Activated CD4-positive, alpha-beta T cell treated with anti-CD3 and anti-CD28 coated beads, Interleukin-10, Interleukin-2, amounts not matched to agents 100 ng/mL and 50 ng/mL, durations not matched to agents 16 hours and 8 hours (primary cell): ENCODE data around the gene CPSF7.

Source experiments
- DNase-seq: peaks from one replicate; pipeline ENCODE4 v3.0.0-alpha.2; 2020

Gene CPSF7

DNA sequence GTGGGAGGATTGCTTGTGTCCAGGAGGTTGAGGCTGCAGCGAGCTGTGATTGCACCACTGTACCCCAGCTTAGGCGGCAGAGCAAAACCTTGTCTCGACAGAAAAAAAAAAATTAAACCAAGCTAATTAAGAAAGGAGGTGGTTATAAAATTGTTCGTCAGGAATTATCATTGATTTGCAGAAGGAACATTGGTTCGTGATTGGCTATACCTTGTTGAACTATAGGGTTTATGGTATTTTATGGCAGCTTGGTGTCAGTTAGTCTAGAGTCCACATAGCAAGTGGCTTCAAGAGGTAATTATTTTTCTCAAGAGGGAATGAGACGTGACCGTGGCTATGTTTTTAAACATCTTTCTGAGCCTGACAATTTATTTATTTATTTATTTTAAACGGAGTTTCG is 48.9 kb downstream of the CPSF7 start:
- DNase-seq = no peak

DNA sequence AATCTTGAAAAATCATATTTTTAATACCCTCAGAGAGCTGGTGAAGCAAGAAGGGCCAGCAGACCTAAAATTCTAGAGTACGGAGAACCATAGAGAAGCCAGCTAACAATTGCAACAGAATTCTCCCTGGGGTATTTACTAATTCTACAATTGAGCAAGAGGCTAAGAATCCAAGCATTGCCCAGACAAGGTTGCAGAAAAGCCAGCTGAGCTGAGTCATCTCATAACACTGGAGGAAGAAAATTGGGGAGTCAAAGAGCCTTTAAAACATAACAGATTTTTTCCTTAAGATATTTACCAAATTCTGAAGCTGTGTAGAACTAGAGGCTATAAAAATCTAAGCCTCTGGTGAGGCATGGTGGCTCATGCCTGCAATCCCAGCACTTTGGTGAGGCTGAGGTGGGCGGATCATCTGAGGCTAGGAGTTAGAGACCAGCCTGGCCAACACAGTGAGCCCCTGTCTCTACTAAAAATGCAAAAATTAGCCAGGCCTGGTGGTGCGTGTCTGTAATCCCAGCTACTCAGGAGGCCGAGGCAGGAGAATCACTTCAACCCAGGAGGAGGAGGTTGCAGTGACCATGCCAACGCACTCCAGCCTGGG is 51.0 kb downstream of the CPSF7 start:
- no peak for DNase-seq

- no peak for DNase-seq
Measured at GRCh38 chr11:61377461-61378160, 52.2 kb downstream of the CPSF7 start.

GRCh38 chr11:61375761-61376108 is 54.0 kb downstream of the CPSF7 start:
- no peak for DNase-seq

- DNase-seq = no peak
Measured at GRCh38 chr11:61372659-61373420, 56.9 kb downstream of the CPSF7 start.

DNA sequence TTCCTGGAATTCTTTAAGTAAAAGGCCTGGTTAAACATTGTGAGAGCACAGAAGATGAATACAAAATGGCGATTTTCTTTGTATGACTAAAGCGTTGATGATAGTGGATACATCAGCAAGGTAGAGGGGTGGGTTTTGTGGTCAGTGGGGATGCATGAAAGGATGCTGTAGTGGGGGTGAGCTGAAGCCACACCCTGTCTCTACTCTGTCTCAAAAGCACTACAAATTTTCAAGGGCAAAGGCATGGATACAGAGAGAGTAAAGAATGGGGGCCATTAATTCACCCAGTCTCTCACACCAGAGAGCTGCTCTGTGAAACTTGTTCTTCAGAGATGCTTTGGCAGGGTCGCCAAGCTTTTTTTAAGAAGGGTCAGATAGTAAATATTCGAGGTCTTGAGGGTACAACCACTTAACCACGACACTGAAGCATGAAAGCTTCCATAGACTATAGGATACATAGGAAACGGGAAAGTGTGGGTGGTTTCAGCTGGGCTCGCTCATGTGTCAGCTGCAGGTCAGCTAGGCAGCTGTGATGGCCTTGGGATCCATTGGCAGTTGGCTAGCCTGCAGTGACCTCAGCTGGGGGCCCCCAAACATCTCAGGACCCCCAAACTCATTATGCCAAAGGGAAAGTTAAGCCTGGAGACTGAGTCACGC is 59.3 kb downstream of the CPSF7 start:
- DNase-seq = no peak

DNA sequence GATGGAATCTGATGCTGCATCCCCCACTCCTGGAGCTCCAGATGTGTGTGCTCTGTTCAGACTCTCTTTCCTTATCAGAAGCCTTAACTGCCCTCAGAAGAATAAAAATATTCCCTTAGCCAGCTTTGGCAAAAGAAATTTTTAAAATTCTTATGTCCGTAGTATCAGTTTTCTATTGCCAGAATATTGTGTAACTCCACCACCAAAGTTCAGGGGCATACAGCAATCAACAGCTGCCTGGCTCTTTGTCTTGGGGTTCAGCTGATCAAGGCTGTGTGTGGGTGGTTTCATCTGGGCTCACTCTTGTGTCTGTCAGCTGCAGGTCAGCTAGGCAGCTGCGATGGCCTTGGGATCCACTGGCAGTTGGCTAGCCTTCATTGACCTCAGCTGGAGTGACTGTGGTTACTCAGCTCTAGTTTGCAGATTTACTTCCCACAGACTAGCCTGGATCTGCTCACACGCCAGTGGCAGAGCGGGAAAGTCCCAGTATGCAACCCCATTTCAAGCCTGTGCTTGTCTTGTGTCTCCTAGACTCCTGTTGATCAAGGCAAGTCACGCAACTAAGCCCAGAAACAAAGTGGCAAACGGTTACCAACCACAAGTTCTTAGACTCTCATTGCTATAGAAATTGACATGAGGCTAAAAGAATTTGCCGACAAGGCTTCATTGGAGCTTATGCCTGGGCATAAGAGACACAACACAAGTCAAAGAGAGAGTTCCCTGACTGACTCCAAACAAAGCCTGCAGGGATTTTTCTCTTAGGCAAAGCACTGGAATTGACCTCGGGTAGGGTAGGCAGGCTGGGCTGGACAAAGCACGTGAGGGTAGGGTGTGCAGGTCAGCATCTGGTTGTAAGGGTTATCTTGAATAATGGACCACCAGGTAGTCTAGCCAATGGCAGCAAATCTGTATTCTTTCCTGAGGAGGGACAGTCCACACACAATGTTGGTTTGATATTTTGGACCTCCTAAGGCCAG is 60.1 kb downstream of the CPSF7 start:
- no peak for DNase-seq

DNA sequence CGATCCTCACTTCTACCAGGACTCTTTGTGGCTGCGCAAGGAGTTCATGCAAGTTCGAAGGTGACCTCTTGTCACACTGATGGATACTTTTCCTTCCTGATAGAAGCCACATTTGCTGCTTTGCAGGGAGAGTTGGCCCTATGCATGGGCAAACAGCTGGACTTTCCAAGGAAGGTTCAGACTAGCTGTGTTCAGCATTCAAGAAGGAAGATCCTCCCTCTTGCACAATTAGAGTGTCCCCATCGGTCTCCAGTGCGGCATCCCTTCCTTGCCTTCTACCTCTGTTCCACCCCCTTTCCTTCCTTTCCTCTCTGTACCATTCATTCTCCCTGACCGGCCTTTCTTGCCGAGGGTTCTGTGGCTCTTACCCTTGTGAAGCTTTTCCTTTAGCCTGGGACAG is 61.1 kb downstream of the CPSF7 start:
- DNase-seq = no peak

- no peak for DNase-seq
Measured at GRCh38 chr11:61367406-61367805, 62.4 kb downstream of the CPSF7 start.

GRCh38 chr11:61364012-61364675 is 65.6 kb downstream of the CPSF7 start:
- DNase-seq = no peak

DNA sequence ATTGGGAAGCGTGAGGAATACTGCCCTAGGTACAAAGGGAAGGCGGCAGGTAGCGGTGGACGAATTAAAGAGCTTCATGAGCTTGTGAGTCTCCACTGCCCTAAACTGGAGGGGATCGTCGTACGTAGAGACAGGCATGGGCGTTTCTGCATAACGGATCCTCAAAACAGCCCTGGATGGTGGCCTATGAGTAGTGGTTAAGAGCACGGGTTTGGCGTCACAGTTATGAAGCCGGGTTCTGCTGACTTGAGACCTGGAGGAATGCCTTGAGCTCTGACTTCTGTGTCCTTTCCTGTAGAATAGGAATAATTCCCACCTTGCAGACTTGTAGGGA is 67.3 kb downstream of the CPSF7 start:
- peak; percentile 41 for DNase-seq

DNA sequence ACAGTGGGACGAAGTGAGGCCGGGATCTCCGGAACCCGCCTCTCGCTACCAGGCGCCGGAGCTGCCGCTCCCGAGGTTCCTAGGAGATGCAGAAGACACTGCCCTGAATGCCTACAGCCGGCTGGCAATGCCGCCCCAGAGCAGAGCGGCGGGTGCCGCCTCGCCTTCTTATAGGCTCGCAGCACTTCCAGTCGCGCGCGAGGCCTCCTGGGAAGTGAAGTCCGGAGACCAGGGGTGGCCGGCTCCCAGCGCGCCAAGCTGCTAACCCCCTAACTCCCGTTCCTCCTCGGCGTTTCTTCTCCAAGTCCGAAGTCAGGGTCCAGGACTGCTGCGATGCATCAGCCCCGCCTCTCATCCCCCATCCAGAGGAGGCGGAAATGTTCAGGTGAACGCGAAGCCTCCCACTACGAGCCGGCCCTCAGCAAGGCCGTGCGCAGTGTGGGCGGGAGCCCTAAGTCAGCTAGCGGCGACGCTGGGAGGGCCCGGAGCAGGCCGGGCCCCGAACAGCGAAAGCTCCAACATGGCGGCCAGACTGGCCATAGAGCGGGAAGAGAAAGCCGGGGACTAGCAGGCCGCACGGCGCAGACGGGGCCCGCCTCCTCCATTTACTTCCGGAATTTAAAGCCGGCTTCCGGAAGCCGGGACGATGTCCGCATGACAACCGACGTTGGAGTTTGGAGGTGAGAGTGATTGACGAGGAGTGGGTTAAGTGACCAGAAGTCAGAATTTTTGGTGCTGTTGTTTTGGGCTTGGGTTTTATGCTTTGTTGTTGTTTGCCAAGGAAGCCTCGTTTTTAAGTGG is 67.8 kb downstream of the CPSF7 start, which contains the start of the genes CYB561A3 and TMEM138:
TSS of gene CYB561A3 (minus strand) at position 142 of the 801 bp plus-strand sequence. CDS start 5,169 bp downstream, outside the sequence.
TSS of gene TMEM138 (plus strand) at position 634 of the 801 bp plus-strand sequence. CDS start 2,017 bp downstream, outside the sequence.
- DNase-seq = peak; percentile 96

GRCh38 chr11:61361237-61361740 is 68.5 kb downstream of the CPSF7 start:
- DNase-seq = no peak

- DNase-seq = no peak
Measured at GRCh38 chr11:61359516-61359915, 70.3 kb downstream of the CPSF7 start.

- no peak for DNase-seq
Measured at GRCh38 chr11:61358566-61358965, 71.2 kb downstream of the CPSF7 start.

- DNase-seq = no peak
Measured at GRCh38 chr11:61357894-61358239, 71.9 kb downstream of the CPSF7 start.

- no peak for DNase-seq
Measured at GRCh38 chr11:61357233-61357893, 72.4 kb downstream of the CPSF7 start.

DNA sequence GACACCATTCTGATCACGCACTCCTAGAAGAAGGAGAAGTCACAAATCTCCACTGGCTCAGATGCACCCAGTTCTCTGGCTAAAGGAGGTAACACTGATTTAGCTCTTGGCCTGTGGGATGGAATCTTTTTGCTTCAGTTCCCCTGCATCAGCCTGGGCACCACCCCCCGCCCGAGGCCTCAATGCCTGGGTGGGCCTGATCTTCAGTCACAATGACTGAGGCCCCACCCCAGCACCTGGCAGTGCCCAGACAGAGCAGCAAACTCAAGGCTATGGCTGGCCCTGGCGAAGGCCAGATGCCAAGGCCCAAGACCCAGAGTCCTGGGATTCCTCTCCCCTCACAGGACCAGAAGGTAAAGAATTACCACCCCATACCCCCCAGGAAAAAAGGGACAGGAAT is 73.1 kb downstream of the CPSF7 start:
- DNase-seq = no peak

DNA sequence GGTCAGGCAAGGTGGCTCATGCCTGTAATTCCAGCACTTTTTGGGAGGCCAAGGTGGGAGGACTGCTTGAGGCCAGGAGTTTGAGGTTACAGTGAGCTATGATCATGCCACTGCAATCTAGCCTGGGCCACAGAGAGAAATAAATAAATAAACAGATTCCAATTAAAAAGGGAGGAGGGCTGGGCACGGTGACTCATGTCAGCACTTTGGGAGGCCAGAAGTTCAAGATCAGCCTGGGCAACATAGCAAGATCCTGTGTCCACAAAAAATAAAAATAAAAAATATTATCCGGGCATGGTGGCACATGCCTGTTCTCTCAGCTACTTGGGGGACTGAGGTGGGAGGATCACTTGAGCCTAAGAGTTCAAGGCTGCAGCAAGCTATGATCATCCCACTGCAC is 75.6 kb downstream of the CPSF7 start:
- no peak for DNase-seq
